Activated CD8-positive, alpha-beta memory T cell treated with anti-CD3 and anti-CD28 coated beads for 36 hours (primary cell): ENCODE results near the gene B3GNT8. TPM values are rescaled to one million over a fixed set of nuclear protein-coding genes. Genes with fewer than 3 reads are reported as not detected.
"Not testable (repeated sequence)": the region's sequence is repeated elsewhere in the genome, so short reads cannot be mapped to it uniquely, and the experiment has no call there.

Experiments
- CTCF ChIA-PET: fragments of 350-600 bp; sonication (Branson Sonifier 250); formaldehyde crosslinking; loops from one replicate; lab custom pipeline; 2021; ENCODE audit warnings: antibody characterized with exemption; lab: Charles Lee
- POLR2A ChIA-PET: fragments of 350-600 bp; sonication (Branson Sonifier 250); formaldehyde crosslinking; loops from one replicate; lab custom pipeline; 2021; ENCODE audit warnings: antibody characterized with exemption; lab: Charles Lee
- total RNA-seq, 2 experiments: library from RNA; stranded (reverse); gene quantifications; one replicate each; pipeline ENCODE4 v1.2.3, GENCODE V29; 2021

The B3GNT8 gene, protein sequence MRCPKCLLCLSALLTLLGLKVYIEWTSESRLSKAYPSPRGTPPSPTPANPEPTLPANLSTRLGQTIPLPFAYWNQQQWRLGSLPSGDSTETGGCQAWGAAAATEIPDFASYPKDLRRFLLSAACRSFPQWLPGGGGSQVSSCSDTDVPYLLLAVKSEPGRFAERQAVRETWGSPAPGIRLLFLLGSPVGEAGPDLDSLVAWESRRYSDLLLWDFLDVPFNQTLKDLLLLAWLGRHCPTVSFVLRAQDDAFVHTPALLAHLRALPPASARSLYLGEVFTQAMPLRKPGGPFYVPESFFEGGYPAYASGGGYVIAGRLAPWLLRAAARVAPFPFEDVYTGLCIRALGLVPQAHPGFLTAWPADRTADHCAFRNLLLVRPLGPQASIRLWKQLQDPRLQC
- under 1 TPM; 0.36 to 0.61 TPM for total RNA-seq

DNA sequence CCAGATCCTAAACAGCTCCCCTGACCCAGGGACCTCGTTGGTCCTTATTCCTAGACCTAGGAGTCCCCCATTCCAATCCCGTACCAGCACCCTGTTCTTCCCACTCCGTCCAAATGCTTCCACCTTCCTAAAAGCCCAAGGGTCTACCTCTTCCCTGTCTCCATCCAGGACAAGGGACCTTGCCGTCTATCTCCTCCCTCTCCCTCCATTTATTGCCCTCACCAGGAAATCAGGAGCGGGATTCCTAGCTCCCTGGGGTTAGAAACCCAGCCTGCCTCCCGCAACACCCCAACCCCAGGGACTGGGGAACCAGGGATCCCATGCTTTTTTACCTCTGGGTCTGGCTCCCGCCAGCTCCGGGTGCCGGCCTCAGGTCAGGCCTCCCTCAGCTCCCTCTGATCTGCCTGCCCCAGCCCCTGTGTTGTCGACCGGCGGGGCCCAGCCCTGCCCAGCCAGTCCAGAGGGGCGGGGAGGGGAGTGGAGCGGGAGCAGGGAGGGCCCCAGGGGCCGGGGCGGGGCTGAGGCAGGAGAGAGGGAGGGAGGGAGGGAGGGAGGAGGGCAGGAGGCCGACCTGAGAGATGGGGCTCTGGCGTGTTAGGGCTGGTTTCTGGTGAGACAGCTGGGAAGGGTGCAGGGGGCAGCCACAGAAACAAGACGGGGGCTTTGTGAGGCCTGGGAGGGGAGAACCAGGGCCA, at the start of gene B3GNT8:
TSS of gene B3GNT8 (minus strand) at position 423 of the 695 bp plus-strand sequence. CDS start 596 bp downstream, outside the sequence.
- POLR2A ChIA-PET: interaction anchor here (0.6 kb wide), 1 partner anchor 22 kb away, joined by 5 read pairs; no protein-coding TSS in a partner anchor
- CTCF ChIA-PET: interaction anchor here (0.6 to 1.2 kb wide), 3 partner anchors 12 to 170 kb away, joined by 3 read pairs; partner anchors contain the start of gene DMAC2

GRCh38 chr19:41476583-41476982, 49.4 kb upstream of the B3GNT8 start:
- ChIA-PET POLR2A (no interaction called here), CTCF (no interaction called here)

DNA sequence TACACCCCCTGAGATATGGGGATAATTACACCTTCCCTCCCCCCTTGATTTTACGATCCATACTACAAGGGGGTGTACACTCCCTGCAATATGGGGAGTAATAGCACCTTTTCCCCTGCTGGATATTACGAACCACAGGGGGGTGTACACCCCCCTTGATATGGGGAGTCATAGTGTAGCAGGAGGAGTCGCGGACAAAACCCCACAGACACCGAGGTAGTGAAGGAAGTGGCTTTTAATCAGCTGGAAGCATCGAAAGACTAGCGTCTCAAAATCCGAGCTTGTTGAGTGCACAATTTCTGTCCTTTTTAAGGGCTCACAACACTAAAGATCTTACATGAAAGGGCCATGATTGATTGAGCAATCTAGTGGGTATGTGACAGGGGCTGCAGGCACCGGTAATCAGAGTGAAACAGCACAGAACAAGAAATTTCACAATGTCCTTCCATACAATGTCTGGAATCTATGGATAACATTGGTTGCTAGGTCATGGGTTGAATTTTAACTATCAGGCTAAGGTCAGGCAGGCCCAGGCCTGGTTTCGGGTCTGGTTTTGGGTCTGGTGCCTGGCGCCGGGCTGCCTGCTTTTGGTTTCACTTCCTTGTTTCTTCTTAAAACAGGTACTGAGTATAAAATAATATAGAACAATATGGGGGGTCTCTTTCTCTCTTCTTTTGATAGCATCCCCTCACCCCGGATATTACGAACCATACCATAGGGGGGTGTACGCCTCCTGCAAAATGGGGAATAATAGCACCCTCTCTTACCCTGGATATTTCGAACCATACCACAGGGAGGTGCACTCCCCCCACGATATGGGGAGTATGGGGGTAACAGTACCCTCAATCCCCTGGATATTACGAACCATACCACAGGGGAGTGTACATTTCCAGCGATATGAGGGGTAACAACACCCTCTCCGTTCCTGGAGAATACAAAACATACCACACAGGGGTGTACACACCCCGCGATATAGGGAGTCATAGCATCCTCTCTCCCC, 36.4 kb upstream of the B3GNT8 start:
- CTCF ChIA-PET, POLR2A ChIA-PET: not testable (repeated sequence)

DNA sequence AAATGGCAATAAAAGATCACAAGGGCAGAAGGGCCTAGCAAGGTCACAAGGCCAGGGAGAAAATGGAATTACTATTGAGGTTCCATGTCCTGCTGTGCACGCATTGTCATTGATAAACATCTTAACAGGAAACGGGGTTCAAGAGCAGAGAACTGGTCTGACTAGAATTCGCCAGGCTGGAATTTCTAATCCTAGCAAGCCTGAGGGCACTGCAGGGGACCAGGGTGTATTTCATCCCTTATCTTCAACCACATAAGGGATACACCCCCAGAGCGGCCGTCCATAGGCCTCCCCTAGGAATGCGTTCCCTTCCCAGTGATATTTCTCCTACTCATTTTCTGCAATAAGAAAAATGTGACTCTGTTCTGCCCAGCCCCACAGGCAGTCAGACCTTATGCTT, 35.3 kb upstream of the B3GNT8 start:
- POLR2A ChIA-PET: no interaction called here
- CTCF ChIA-PET: no interaction called here

DNA sequence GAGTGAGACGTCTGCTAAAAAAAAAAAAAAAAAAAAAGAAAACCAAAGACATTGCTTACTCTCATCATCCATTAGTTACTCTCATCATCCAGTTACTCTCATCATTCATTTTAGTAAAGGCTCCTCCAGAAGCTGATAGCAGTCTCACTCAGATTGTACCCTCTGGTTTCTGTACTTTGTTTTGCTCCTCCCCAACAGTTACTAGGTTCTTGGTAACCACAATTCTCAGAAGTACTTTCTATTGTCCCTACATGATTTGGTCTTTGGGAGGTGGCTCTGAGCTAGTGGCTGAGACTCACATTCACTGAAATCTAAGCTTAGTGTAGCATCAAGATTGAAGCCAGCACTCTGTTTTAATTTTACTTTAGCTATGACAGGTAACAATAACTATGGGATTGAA, 30.1 kb upstream of the B3GNT8 start:
- ChIA-PET CTCF (interaction anchor here (0.7 to 1.4 kb wide), 2 partner anchors 8 to 1151 kb away, joined by 5 to 6 read pairs; no protein-coding TSS in a partner anchor), POLR2A (interaction anchor here (0.7 kb wide), 2 partner anchors 9 to 657 kb away, joined by 3 to 5 read pairs; no protein-coding TSS in a partner anchor)

DNA sequence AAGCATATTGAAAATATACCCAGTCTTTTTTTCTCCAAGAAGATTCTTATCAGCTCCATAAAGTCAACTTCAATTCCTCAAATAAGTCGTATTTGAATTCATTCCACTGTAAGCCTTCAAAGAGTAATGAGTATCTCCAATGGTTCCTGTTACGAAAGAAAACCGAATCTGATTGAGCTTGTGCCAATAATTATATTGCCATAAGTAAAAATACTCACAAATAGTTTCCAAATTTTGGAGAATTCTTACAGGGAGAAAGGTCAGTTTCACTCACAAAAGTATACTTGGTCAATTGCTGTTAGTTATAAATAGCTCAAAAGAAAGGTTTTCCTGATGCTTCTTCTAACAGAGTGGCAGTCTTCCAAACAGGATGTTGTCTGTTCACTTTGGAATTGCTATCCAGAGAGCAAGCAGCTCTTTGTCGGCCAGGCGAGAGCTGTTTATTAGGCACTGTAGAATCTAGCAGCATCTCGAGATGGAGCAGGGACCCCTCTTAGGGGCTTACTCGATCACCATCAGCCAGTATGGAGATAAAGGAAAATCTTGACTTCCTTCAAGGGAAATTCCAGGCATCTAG, 29.3 kb upstream of the B3GNT8 start:
- POLR2A ChIA-PET: no interaction called here
- CTCF ChIA-PET: interaction anchor here (1.2 kb wide), 1 partner anchor 24 kb away, joined by 3 read pairs; no protein-coding TSS in a partner anchor

DNA sequence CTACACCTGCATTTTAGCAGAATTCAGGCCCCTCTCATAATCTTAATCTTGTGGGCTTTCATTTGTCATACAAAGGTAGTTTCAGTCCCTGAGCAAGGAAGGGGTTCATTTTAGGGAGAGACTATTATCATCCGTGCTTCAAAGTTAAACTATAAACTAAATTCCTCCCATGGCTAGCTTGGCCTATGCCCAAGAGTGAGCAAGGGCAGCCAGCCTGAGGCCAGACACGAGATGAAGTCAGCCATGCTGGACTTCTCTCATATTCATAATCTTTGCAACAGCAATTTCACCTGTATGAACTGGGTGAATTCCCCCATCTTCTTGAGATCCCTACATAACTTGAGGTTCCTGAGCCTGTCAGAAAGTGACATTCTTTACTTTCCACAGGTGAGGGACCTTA, 28.8 kb upstream of the B3GNT8 start:
- POLR2A ChIA-PET: no interaction called here
- CTCF ChIA-PET: interaction anchor here (1.2 kb wide), 1 partner anchor 24 kb away, joined by 3 read pairs; no protein-coding TSS in a partner anchor

DNA sequence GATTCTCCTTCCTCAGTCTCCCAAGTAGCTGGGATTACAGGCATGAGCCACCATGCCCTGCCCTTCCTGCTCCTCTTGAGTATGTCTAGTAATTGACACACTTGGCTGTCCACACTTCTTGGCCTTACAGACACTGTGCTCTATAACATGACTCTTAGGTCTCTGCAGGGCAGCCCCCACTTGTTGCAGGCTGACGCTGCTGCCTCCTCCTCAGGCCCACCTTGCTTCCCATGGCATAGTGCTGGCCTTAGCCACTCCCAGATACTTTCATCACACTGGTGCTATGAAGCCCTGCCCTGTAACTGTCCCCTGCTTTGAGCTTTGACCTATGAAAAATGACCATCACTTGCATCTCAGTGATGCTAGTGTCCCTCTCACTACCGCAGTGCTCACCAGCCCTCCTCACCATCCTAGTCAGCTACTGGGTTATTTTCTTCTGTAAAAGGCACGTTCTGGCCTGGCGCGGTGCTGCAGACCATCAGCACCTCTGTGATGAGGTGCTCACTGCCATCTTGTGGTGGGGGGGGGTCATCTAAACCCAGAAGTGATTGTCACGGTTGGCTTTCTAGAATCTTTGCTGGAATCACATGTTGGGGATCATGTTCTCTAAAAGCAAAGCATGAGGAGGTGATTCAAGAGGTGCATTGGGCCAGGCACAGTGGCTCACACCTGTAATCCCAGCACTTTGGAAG, 25.6 kb upstream of the B3GNT8 start:
- POLR2A ChIA-PET: interaction anchor here (0.7 kb wide), 1 partner anchor 38 kb away, joined by 3 read pairs; no protein-coding TSS in a partner anchor

DNA sequence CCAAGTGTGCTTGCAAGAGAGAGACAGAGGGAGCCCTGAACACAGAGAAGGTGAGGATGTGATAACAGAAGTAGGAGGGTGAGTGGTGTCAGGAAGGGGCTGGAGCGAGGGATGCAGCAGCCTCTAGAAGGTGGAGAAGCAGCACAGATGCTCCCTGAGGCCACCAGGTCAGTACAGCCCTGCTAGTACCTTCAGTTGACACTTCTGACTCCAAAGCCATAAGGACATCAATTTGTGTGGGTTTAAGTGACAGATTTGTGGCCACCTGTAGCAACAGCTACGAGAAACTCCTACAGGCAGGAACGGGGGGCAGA, 22.6 kb upstream of the B3GNT8 start:
- CTCF ChIA-PET: interaction anchor here (0.6 to 3.2 kb wide), 16 partner anchors 8 to 148 kb away, joined by 3 to 27 read pairs (median 8); partner anchors contain the start of gene DMAC2
- POLR2A ChIA-PET: no interaction called here

More for the DNA sequence above, 25.6 kb upstream of the B3GNT8 start:
- CTCF ChIA-PET: interaction anchor here (0.7 to 1.8 kb wide), 3 partner anchors 19 to 144 kb away, joined by 3 to 5 read pairs (median 5); no protein-coding TSS in a partner anchor

- POLR2A ChIA-PET: interaction anchor here (0.5 to 1.2 kb wide), 3 partner anchors 22 to 1447 kb away, joined by 3 to 5 read pairs (median 3); no protein-coding TSS in a partner anchor
- CTCF ChIA-PET: interaction anchor here (0.6 to 3.2 kb wide), 28 partner anchors 8 to 334 kb away, joined by 3 to 27 read pairs (median 4); partner anchors contain the start of genes CEACAM21 and DMAC2
Observed at GRCh38 chr19:41449079-41449864, 22.1 kb upstream of the B3GNT8 start.

DNA sequence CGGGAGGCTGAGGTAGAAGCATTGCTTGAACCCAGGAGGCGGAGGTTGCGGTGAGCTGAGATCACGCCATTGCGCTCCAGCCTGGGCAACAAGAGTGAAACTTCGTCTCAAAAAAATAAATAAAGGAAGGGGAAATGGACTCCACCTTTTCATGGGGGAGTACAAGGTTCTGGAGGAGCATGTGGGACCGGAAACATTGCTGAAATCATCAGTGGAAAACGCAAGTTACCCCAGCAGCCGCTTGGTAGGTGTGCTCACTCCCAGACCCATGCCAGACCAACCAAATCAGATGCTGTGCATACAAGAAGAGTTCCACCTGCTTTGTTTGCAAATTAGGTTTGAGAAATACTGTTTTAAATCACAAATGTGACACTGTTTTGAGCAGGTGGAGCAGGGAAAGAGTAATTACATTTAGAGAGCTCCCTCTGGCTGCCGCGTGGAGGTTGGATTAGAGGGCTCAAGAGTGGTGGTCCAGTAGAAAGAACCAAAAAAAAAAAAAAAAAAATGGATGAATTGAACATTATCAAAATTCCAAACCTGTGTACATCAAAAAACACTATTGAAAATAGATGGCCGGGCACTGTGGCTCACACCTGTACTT, 20.7 kb upstream of the B3GNT8 start:
- POLR2A ChIA-PET: interaction anchor here (0.5 to 0.8 kb wide), 4 partner anchors 10 to 110 kb away, joined by 3 to 4 read pairs (median 3); no protein-coding TSS in a partner anchor
- CTCF ChIA-PET: interaction anchor here (0.6 to 3.0 kb wide), 12 partner anchors 8 to 423 kb away, joined by 3 to 27 read pairs (median 4); partner anchors contain the start of gene DMAC2

DNA sequence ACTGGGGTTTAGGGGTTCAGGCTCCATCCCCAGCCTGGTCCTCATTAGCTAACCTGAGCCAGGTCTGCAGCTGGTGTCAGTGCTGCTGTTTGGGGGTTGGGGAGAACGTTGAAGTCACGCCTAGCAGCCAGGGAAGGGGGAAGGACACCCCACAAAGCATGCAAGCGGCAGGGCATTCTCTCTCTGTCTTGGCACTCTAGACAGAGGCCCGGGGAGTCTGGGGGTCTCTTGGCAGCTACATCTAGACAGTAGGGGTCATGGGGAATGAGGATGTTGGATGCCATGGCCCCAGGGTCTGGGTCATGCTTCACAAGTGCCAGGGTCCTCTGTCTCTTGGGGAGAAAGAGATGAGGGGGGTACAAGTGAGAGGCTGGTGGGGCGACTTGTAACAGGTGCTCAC, 18.4 kb upstream of the B3GNT8 start:
- ChIA-PET CTCF (interaction anchor here (1.1 kb wide), 1 partner anchor 151 kb away, joined by 3 read pairs; no protein-coding TSS in a partner anchor), POLR2A (no interaction called here)

DNA sequence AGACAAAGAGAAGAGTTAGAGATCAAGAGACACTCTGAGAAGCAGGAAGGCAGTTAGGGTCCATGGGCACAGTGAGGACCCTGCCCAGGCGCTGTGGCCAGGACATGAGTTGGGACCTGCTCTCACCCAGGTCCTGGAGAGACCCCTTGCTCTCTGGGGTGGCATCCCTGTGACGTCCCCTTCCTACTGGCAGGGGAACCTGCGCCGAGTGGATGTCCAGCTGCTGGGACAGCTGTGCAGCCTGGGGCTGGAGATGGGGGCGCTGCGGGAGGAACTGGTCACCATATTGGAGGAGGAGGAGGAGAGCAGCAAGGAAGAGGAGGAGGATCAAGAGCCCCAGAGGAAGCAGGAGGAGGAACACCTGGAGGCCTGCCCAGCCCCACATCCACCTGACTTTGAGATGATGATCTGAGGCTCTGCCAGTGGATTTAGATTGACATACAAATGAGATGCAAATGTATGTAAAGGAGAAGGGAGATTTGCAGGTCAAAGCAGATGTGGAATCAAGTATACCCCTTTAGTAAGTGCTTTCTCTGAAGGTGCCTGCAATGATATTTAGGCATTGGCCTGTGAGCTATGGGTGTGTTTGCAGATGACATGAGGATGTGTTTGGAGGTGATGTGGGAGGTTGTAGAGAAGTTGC, 16.8 kb upstream of the B3GNT8 start:
- CTCF ChIA-PET: no interaction called here
- POLR2A ChIA-PET: no interaction called here

DNA sequence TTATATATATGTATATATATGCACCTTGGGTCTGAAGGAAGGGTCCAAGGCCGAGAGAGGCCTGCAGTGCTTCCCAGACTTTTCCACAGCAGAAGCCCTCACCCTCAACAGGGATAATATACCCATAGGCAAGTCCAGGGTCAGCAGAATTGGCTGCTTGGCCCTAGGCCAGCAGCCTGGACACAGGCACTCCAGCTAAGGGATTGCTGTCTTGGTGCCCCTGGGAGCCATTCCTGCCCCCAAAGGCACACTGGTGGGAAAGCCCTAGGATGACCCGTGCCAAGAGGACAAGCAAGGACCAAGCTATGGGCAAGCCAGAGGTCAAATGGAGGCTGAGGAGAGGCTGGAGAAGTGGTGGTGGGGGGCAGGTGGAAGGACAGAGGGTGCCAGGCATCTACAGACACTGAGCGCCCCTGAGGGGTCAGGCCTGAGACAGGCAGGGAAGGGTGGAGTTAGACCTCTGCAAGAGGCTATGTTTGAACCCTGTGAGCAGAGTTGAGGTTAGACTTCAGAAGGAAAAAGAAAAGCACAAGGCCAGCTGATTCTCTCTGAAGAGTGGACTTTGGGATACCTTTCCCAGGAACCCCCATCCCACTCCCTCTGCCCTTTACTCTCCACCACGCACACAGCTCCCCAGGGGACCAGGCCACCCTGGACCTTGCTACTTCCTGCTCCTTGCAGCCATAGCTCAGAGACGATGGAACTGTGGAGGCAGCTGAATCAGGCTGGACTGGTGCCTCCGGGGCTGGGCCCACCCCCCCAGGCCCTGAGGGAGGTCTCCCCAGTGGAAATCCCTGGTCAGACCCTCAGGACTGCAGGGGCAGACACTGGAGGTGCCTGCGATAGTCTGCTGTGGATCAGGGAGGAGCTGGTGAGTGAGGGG, 15.5 kb upstream of the B3GNT8 start, which contains the start of gene ERICH4:
TSS of gene ERICH4 (plus strand) at position 684 of the 883 bp plus-strand sequence. CDS start at position 698, 14 bp downstream.
- ChIA-PET CTCF (no interaction called here), POLR2A (no interaction called here)
